ENCODE measurements around the gene FLVCR1.

Gene FLVCR1

DNA sequence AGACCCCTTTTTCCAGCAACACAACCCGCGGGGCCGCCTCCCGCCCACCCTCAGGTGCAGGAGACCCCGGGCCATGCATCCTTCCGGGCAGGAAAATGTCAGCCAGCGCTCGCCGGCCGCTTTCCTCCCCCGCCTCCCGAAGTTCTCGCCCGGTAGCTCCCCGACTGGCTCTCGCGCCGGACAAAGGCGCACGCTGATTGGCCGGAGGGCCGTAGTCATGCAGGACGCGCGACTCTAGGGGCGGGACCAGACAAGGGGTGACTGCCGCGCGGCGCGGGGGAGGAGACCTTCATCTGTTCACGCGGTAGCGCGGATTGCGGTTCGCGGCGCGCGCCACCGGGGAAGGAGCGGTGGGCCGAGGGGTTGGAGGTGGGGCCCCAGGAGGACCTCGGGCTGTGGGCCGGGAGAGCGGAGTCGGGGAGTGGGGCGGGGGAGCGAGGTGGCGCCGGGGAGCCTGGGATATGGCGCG, at the start of gene FLVCR1:
Gene FLVCR1, plus strand, starts transcription at position 284 of the 469 bp plus-strand sequence. Its CDS starts 178 bp downstream, at position 462.
- Histone ChIP-seq H3K27me3 (ENCODE audit: insufficient read depth, low read length) (no peaks in the 10 kb centered on the region), H3K36me3 (ENCODE audit: insufficient read depth, low read length) (peaks cover 5% of the 10 kb centered on the region), H3K4me3 (ENCODE audit: low read depth, low read length) (peak within 1 kb of the TSS; percentile 87), H2AFZ (ENCODE audit: low read length, unreplicated experiment) (peak within 1 kb of the TSS; percentile 92), H3K4me1 (ENCODE audit: control insufficient read depth, insufficient read depth, low read length, unreplicated experiment) (peaks cover 15% of the 10 kb centered on the region), H3K27ac (ENCODE audit: low read depth, low read length) (peak within 1 kb of the TSS; percentile 52), H3K79me2 (ENCODE audit: control insufficient read depth, insufficient read depth, low read length, unreplicated experiment) (peaks cover 46% of the 10 kb centered on the region)

DNA sequence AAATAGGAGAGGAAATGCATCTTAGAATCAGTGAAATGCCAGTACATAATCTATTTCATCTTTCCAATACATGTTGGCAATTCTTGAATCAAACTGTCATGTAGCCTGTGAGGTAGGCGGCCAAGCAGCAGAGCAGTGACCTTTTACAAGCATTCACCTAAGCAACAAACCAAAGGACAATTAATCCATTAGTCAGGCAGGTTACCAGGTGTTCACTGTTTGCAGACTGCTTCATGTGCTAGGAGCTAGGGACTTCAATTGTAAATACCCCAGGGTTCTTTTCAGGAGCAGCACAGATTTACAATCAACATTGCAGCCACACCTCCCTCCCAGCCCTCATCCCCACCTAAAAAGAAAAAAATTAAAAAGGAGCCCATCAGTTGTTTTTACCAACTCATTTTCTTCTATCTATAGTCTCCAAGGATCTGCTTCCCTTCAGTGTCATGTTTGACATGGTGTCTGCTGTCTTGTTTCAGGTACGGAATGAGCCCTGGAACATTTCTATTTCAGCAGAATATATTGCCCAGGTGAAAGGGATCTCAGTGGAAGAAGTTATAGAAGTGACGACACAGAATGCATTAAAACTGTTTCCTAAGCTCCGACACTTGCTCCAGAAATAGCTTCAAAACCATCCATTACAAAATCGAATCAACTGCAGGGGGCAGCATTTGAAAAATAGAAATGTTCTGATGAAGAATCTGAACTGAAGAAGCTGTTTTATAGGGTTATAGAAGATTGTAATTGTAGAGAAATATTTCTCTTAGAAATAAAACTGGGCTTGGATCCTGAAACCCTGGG, 43.3 kb upstream of the FLVCR1 start:
- Histone ChIP-seq H3K79me2 (ENCODE audit: control insufficient read depth, insufficient read depth, low read length, unreplicated experiment) (no peaks in the 10 kb centered on the region), H3K27me3 (ENCODE audit: insufficient read depth, low read length) (no peaks in the 10 kb centered on the region), H3K4me1 (ENCODE audit: control insufficient read depth, insufficient read depth, low read length, unreplicated experiment) (no peaks in the 10 kb centered on the region), H3K27ac (ENCODE audit: low read depth, low read length) (no peak overlapping the region), H2AFZ (ENCODE audit: low read length, unreplicated experiment) (no peak overlapping the region), H3K36me3 (ENCODE audit: insufficient read depth, low read length) (no peaks in the 10 kb centered on the region), H3K4me3 (ENCODE audit: low read depth, low read length) (no peak overlapping the region)

DNA sequence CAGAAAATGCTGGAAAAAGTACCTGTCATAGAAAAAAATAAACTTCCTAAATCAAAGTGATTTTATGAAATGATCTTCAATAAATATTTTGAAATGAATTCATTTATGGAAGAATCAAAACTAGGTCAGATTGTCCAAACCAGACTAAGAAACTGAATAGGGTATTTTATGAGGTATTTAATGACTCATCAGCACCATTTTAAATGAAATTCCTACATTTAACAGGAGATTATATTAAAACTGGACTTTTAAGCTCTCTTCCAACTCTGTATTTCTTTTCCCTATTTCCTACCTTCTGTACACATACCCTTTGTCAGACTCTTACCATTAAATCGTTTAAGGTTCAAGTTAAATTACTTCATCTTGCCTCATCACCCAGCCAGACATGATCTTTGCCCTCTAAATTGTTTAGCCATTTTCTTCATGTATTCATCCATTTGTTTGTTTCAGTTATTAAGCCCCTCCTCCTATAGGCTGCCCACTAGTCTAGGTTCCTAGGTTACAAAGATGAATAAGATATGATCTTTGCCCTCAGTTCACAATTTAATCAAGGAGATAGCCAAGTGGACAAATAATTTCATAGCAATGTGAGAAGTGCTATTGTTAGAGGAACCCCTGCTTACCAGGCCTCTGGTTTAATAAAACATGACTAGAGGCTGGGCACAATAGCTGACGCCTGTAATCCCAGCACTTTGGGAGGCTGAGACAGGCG, 41.4 kb upstream of the FLVCR1 start:
- H3K27ac ChIP-seq (ENCODE audit: low read depth, low read length) = no peak overlapping the region
- H2AFZ ChIP-seq (ENCODE audit: low read length, unreplicated experiment) = no peak overlapping the region
- no peaks in the 10 kb centered on the region for H3K36me3 ChIP-seq (ENCODE audit: insufficient read depth, low read length)
- H3K4me3 ChIP-seq (ENCODE audit: low read depth, low read length) = no peak overlapping the region
- no peaks in the 10 kb centered on the region for H3K27me3 ChIP-seq (ENCODE audit: insufficient read depth, low read length)
- no peaks in the 10 kb centered on the region for H3K79me2 ChIP-seq (ENCODE audit: control insufficient read depth, insufficient read depth, low read length, unreplicated experiment)
- H3K4me1 ChIP-seq (ENCODE audit: control insufficient read depth, insufficient read depth, low read length, unreplicated experiment) = no peaks in the 10 kb centered on the region

DNA sequence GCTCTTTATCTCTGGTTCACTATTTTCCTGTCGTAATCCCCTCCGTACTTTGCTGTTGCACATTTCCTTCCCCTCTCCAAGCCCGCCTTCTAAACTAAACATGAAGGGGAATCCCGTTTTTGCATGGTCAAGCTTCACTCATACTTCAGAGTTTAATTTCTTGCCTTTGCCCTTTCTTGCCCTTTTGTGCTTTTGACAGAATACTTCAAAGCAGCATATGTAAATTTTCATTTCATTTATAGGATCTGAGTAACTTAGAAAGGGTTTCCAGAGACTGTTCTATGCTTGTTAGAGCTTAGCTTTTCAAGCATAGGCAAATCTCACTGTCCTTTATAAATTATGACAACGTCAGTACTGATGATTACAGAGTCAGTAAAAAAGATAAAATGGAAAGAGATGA, 38.3 kb upstream of the FLVCR1 start:
- H3K4me1 ChIP-seq (ENCODE audit: control insufficient read depth, insufficient read depth, low read length, unreplicated experiment) = no peaks in the 10 kb centered on the region
- H3K27me3 ChIP-seq (ENCODE audit: insufficient read depth, low read length) = no peaks in the 10 kb centered on the region
- no peak overlapping the region for H3K4me3 ChIP-seq (ENCODE audit: low read depth, low read length)
- no peak overlapping the region for H3K27ac ChIP-seq (ENCODE audit: low read depth, low read length)
- no peak overlapping the region for H2AFZ ChIP-seq (ENCODE audit: low read length, unreplicated experiment)
- no peaks in the 10 kb centered on the region for H3K36me3 ChIP-seq (ENCODE audit: insufficient read depth, low read length)
- no peaks in the 10 kb centered on the region for H3K79me2 ChIP-seq (ENCODE audit: control insufficient read depth, insufficient read depth, low read length, unreplicated experiment)

DNA sequence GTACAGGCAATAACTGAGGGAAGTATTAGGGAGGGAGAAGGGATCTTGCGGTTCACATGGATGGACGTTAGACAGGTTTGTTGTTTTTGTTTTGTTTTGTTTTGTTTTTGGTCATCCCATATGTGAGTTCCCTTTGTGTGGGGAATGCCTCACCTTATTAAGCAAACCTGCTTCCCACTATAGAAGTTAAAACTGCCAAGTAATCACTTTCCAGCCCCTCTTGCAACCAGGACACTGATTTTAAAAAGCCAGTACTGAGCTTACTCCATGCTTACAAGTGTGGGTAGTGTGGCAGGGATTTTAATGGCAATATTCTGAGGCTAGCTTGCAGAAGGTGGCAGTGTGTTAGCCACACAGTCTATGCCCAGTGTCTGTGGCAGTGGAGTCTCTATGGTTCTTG, 37.1 kb upstream of the FLVCR1 start:
- no peak overlapping the region for H3K27ac ChIP-seq (ENCODE audit: low read depth, low read length)
- H3K4me3 ChIP-seq (ENCODE audit: low read depth, low read length) = no peak overlapping the region
- H3K36me3 ChIP-seq (ENCODE audit: insufficient read depth, low read length) = no peaks in the 10 kb centered on the region
- H2AFZ ChIP-seq (ENCODE audit: low read length, unreplicated experiment) = no peak overlapping the region
- no peaks in the 10 kb centered on the region for H3K4me1 ChIP-seq (ENCODE audit: control insufficient read depth, insufficient read depth, low read length, unreplicated experiment)
- H3K79me2 ChIP-seq (ENCODE audit: control insufficient read depth, insufficient read depth, low read length, unreplicated experiment) = no peaks in the 10 kb centered on the region
- no peaks in the 10 kb centered on the region for H3K27me3 ChIP-seq (ENCODE audit: insufficient read depth, low read length)

DNA sequence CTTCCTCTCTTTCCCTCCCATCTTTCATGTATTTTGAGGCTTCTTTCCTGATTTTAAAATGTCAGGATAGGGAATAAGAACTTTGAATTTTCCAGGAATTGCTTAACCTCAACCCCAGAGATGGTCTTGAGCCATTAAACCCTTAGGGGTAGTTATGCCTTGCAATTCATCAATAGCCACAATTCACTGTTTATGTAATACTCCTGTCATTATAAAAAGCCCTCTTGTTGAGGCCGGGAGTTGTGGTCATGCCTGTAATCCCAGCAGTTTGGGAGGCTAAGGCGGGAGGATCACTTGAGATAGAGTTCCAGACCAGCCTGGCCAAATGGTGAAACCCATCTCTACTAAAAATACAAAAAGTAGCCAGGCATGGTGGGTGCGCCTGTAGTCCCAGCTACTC, 35.1 kb upstream of the FLVCR1 start:
- no peaks in the 10 kb centered on the region for H3K27me3 ChIP-seq (ENCODE audit: insufficient read depth, low read length)
- no peak overlapping the region for H3K27ac ChIP-seq (ENCODE audit: low read depth, low read length)
- H2AFZ ChIP-seq (ENCODE audit: low read length, unreplicated experiment) = no peak overlapping the region
- no peaks in the 10 kb centered on the region for H3K79me2 ChIP-seq (ENCODE audit: control insufficient read depth, insufficient read depth, low read length, unreplicated experiment)
- H3K4me1 ChIP-seq (ENCODE audit: control insufficient read depth, insufficient read depth, low read length, unreplicated experiment) = no peaks in the 10 kb centered on the region
- no peak overlapping the region for H3K4me3 ChIP-seq (ENCODE audit: low read depth, low read length)
- H3K36me3 ChIP-seq (ENCODE audit: insufficient read depth, low read length) = no peaks in the 10 kb centered on the region

DNA sequence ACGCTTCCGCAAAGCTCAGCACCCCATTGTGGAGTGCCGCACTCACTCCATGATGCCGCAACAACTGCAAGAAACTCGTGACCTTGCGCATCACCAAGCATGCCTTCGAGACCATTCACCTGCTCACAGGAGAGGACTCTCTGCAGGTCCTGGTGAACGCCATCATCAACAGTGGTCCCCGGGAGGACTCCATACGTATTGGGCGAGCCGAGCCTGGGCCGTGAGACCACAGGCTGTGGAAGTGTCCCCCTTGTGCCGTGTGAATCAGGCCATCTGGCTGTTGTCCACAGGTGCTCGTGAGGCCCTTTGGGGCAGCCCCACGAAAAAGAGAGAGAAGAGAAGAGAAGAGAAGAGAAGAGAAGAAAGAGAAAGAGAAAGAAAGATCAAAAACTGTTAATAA, 33.9 kb upstream of the FLVCR1 start:
- Histone ChIP-seq H3K4me3 (ENCODE audit: low read depth, low read length) (no peak overlapping the region), H3K4me1 (ENCODE audit: control insufficient read depth, insufficient read depth, low read length, unreplicated experiment) (no peaks in the 10 kb centered on the region), H3K79me2 (ENCODE audit: control insufficient read depth, insufficient read depth, low read length, unreplicated experiment) (no peaks in the 10 kb centered on the region), H3K27me3 (ENCODE audit: insufficient read depth, low read length) (no peaks in the 10 kb centered on the region), H3K27ac (ENCODE audit: low read depth, low read length) (no peak overlapping the region), H3K36me3 (ENCODE audit: insufficient read depth, low read length) (no peaks in the 10 kb centered on the region), H2AFZ (ENCODE audit: low read length, unreplicated experiment) (no peak overlapping the region)

DNA sequence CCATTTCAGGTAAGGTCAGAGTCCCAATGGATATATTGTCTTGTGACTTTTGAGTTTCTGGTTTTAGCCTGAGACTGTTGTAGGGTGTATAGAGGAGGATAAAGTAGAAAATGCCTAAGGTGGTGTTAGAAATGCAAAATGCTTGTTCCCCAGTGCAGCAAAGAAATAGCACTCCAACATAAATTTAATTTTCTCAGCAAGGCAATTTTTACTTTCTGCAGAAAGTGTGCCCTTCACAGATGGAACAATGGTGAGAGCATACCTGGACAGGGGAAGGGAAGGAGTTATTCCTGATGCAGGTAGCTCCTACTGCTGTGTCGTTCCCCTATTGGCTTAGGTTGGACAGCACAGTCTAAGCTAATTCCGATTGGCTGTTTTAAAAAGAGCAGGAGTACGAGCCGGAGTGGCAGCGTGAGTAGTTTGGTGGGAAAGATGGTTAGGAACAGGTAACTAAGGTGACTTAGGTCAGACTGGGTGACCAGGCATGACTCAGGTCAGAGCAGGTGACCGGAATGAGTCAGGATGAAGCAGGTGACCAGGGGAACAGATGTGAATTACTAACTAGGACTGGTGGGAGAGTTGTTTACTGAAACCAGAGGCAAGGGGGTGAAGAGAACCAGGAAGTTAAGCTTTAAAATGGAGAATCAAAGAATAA, 32.1 kb upstream of the FLVCR1 start:
- Histone ChIP-seq H3K4me3 (ENCODE audit: low read depth, low read length) (no peak overlapping the region), H3K79me2 (ENCODE audit: control insufficient read depth, insufficient read depth, low read length, unreplicated experiment) (no peaks in the 10 kb centered on the region), H3K4me1 (ENCODE audit: control insufficient read depth, insufficient read depth, low read length, unreplicated experiment) (no peaks in the 10 kb centered on the region), H3K36me3 (ENCODE audit: insufficient read depth, low read length) (no peaks in the 10 kb centered on the region), H3K27ac (ENCODE audit: low read depth, low read length) (no peak overlapping the region), H3K27me3 (ENCODE audit: insufficient read depth, low read length) (no peaks in the 10 kb centered on the region), H2AFZ (ENCODE audit: low read length, unreplicated experiment) (no peak overlapping the region)

DNA sequence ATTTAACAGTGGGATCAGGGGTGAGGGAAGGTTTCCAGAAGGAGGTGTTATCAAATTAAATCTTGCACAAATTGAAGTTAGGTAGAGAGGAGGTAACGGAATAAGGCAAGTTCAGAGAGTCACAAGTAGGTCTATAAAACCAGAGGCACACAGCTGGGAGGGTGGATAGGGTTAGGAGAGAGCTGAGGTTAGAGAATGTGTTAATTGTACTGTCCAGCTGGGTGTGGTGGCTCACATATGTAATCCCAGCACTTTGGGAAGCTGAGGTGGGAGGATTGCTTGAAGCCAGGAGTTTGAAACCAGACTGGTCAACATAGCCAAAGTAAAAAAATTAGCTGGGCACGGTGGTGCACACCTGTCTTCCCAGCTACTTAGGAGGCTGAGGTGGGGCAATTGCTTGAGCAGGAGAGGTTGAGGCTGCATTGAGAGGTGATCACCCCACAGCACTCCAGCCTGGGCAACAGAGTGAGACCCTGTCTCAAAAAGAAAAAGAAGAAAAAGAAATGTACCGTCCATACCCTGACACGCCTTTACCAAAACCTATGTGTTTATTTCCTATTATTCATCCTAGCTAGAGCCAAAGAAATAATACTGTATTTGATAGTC, 30.8 kb upstream of the FLVCR1 start:
- Histone ChIP-seq H3K79me2 (ENCODE audit: control insufficient read depth, insufficient read depth, low read length, unreplicated experiment) (no peaks in the 10 kb centered on the region), H3K27ac (ENCODE audit: low read depth, low read length) (no peak overlapping the region), H3K4me1 (ENCODE audit: control insufficient read depth, insufficient read depth, low read length, unreplicated experiment) (no peaks in the 10 kb centered on the region), H2AFZ (ENCODE audit: low read length, unreplicated experiment) (no peak overlapping the region), H3K36me3 (ENCODE audit: insufficient read depth, low read length) (no peaks in the 10 kb centered on the region), H3K4me3 (ENCODE audit: low read depth, low read length) (no peak overlapping the region), H3K27me3 (ENCODE audit: insufficient read depth, low read length) (no peaks in the 10 kb centered on the region)

DNA sequence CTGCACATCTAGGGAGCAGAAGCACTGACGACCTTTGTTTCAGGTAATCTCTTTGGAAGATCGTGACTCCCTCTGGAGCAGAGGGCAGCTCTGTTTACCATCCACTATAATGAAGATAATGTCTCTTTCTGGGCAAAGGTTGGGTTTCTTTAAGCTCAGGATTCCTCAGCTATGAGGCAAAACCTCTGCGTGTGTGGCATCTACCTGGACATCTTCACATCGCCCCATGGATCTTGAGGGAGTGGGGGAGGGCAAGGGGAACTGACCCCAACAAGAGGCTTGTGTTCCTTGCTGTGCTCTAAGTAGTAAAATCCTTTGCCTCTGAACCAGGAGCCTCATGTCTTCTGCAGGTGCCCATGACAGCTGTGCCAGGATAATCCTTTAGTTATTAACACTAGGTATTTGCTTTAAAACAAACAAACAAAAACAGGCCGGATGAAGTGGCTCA, 30.2 kb upstream of the FLVCR1 start:
- no peaks in the 10 kb centered on the region for H3K27me3 ChIP-seq (ENCODE audit: insufficient read depth, low read length)
- no peaks in the 10 kb centered on the region for H3K4me1 ChIP-seq (ENCODE audit: control insufficient read depth, insufficient read depth, low read length, unreplicated experiment)
- no peak overlapping the region for H2AFZ ChIP-seq (ENCODE audit: low read length, unreplicated experiment)
- H3K36me3 ChIP-seq (ENCODE audit: insufficient read depth, low read length) = no peaks in the 10 kb centered on the region
- H3K79me2 ChIP-seq (ENCODE audit: control insufficient read depth, insufficient read depth, low read length, unreplicated experiment) = no peaks in the 10 kb centered on the region
- H3K4me3 ChIP-seq (ENCODE audit: low read depth, low read length) = no peak overlapping the region
- no peak overlapping the region for H3K27ac ChIP-seq (ENCODE audit: low read depth, low read length)

Measured in ACC112 (cell line).